H1 (cell line): Measurements from ENCODE around the gene F10. TPM values are rescaled to one million over a fixed set of nuclear protein-coding genes. Genes with fewer than 3 reads are reported as not detected.

Source experiments
- RAD21 ChIP-seq, 2 experiments: IDR thresholded peaks in 1 of 2; conservative IDR thresholded peaks in 1 of 2; 2 replicates each; pipeline ENCODE4 v1.6.1; 2011; ENCODE audit warnings: low read depth in 2 of 2, low read length in 2 of 2, improper control_type of control experiment in 1 of 2, inconsistent platforms in 1 of 2, mild to moderate bottlenecking in 1 of 2, moderate library complexity in 1 of 2
- SIX5 ChIP-seq: IDR thresholded peaks from 2 replicates; pipeline ENCODE4 v1.6.1; 2011; ENCODE audit warnings: mild to moderate bottlenecking, low read depth, low read length
- polyA plus RNA-seq, 7 experiments: library from polyadenylated mRNA; depleted of rRNA in 3 of 7; stranded (reverse) in 5 of 7; unstranded in 2 of 7; fragments of >200 nt in 5 of 7; fragments of 200-250 nt in 2 of 7; gene quantifications; 1 replicate in 5 of 7; 2 replicates in 1 of 7; 4 replicates in 1 of 7; pipeline versions ENCODE4 v1.2.1 to v1.2.3, GENCODE V29; 2011 to 2013; ENCODE audit warnings: missing spikeins in 2 of 7, mixed read lengths in 2 of 7
- total RNA-seq: library from RNA; stranded (reverse); fragmentation: NEBNext Ultra II Directional; extraction: Animal tissue kit (Norgen Biotek cat#: 25700); gene quantifications from 2 replicates; pipeline ENCODE4 v1.2.1, GENCODE V29; 2021
- TF ChIP-seq, protein P1 (sequence below): fragments of 300-600 bp; sonication (generic); IDR thresholded peaks from 2 replicates; pipeline ENCODE4 v1.7.1; 2012; ENCODE audit warnings: low read length, moderate library complexity, mild to moderate bottlenecking, inconsistent platforms; ENCODE audit not compliant: insufficient replicate concordance

Gene F10
- total and polyA plus RNA-seq, 2 of the 8 experiments (the other 6 are each of a cell fraction or from before 2014, with no cell fraction given): 2.0 to 4.2 TPM

DNA sequence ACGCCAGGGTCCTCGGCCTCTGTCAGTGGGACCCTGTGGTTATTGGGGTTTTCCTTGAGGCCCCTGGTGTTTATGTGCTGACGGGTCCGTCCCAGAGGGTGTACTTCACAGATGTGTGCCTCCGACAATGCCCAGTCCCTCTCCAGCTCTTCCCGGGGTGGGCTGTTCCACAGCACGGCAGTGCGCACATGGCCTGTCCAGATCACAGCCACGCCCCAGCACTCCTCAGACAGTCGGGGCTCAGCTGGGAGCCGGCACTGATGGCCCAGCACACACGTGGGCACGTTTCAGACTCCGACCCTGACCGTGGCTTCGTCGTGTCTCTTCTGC is 33.9 kb upstream of the F10 start (continued):
- TF ChIP-seq, protein P1, sequence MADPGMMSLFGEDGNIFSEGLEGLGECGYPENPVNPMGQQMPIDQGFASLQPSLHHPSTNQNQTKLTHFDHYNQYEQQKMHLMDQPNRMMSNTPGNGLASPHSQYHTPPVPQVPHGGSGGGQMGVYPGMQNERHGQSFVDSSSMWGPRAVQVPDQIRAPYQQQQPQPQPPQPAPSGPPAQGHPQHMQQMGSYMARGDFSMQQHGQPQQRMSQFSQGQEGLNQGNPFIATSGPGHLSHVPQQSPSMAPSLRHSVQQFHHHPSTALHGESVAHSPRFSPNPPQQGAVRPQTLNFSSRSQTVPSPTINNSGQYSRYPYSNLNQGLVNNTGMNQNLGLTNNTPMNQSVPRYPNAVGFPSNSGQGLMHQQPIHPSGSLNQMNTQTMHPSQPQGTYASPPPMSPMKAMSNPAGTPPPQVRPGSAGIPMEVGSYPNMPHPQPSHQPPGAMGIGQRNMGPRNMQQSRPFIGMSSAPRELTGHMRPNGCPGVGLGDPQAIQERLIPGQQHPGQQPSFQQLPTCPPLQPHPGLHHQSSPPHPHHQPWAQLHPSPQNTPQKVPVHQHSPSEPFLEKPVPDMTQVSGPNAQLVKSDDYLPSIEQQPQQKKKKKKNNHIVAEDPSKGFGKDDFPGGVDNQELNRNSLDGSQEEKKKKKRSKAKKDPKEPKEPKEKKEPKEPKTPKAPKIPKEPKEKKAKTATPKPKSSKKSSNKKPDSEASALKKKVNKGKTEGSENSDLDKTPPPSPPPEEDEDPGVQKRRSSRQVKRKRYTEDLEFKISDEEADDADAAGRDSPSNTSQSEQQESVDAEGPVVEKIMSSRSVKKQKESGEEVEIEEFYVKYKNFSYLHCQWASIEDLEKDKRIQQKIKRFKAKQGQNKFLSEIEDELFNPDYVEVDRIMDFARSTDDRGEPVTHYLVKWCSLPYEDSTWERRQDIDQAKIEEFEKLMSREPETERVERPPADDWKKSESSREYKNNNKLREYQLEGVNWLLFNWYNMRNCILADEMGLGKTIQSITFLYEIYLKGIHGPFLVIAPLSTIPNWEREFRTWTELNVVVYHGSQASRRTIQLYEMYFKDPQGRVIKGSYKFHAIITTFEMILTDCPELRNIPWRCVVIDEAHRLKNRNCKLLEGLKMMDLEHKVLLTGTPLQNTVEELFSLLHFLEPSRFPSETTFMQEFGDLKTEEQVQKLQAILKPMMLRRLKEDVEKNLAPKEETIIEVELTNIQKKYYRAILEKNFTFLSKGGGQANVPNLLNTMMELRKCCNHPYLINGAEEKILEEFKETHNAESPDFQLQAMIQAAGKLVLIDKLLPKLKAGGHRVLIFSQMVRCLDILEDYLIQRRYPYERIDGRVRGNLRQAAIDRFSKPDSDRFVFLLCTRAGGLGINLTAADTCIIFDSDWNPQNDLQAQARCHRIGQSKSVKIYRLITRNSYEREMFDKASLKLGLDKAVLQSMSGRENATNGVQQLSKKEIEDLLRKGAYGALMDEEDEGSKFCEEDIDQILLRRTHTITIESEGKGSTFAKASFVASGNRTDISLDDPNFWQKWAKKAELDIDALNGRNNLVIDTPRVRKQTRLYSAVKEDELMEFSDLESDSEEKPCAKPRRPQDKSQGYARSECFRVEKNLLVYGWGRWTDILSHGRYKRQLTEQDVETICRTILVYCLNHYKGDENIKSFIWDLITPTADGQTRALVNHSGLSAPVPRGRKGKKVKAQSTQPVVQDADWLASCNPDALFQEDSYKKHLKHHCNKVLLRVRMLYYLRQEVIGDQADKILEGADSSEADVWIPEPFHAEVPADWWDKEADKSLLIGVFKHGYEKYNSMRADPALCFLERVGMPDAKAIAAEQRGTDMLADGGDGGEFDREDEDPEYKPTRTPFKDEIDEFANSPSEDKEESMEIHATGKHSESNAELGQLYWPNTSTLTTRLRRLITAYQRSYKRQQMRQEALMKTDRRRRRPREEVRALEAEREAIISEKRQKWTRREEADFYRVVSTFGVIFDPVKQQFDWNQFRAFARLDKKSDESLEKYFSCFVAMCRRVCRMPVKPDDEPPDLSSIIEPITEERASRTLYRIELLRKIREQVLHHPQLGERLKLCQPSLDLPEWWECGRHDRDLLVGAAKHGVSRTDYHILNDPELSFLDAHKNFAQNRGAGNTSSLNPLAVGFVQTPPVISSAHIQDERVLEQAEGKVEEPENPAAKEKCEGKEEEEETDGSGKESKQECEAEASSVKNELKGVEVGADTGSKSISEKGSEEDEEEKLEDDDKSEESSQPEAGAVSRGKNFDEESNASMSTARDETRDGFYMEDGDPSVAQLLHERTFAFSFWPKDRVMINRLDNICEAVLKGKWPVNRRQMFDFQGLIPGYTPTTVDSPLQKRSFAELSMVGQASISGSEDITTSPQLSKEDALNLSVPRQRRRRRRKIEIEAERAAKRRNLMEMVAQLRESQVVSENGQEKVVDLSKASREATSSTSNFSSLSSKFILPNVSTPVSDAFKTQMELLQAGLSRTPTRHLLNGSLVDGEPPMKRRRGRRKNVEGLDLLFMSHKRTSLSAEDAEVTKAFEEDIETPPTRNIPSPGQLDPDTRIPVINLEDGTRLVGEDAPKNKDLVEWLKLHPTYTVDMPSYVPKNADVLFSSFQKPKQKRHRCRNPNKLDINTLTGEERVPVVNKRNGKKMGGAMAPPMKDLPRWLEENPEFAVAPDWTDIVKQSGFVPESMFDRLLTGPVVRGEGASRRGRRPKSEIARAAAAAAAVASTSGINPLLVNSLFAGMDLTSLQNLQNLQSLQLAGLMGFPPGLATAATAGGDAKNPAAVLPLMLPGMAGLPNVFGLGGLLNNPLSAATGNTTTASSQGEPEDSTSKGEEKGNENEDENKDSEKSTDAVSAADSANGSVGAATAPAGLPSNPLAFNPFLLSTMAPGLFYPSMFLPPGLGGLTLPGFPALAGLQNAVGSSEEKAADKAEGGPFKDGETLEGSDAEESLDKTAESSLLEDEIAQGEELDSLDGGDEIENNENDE: no peak
- no peak for TF ChIP-seq SIX5
- no peak for TF ChIP-seq RAD21 (IDR thresholded peaks at IDR 0.05 in 1 of 2, conservative IDR thresholded peaks at IDR 0.05 in 1 of 2; ENCODE audit: low read depth in 2 of 2, low read length in 2 of 2)
- TF ChIP-seq, all 59 proteins: peak for 0
